HG02642 (cell line): ENCODE results near the gene CACNA1E.

ENCODE experiments used
- ATAC-seq: cut with Tn5 transposase; IDR thresholded peaks from one replicate; pipeline ENCODE4 v1.9.1; 2021; ENCODE audit warnings: mild to moderate bottlenecking; ENCODE audit not compliant: unreplicated experiment, poor library complexity

Gene CACNA1E

GRCh38 chr1:181558416-181558815, 75.1 kb downstream of the CACNA1E start:
- no peak for ATAC-seq

- ATAC-seq: no peak
These were observed 75.8 kb downstream of the CACNA1E start for GRCh38 chr1:181559142-181559541.

- ATAC-seq: no peak
These were observed 79.1 kb downstream of the CACNA1E start for GRCh38 chr1:181562395-181562794.

GRCh38 chr1:181568736-181569135, 85.4 kb downstream of the CACNA1E start:
- ATAC-seq: no peak

GRCh38 chr1:181577475-181577874, 94.2 kb downstream of the CACNA1E start:
- ATAC-seq: no peak

- ATAC-seq: no peak
These were observed 100.3 kb downstream of the CACNA1E start for GRCh38 chr1:181583598-181583997.

GRCh38 chr1:181587870-181588438, 104.6 kb downstream of the CACNA1E start:
- ATAC-seq: no peak

- ATAC-seq: no peak
These were observed 105.3 kb downstream of the CACNA1E start for GRCh38 chr1:181588631-181589030.

GRCh38 chr1:181592255-181592859, 109.0 kb downstream of the CACNA1E start:
- ATAC-seq: no peak

- no peak for ATAC-seq
These were observed 109.7 kb downstream of the CACNA1E start for GRCh38 chr1:181593042-181593441.

- no peak for ATAC-seq
These were observed 111.2 kb downstream of the CACNA1E start for GRCh38 chr1:181594553-181594952.

GRCh38 chr1:181595234-181595633, 111.9 kb downstream of the CACNA1E start:
- ATAC-seq: no peak

- no peak for ATAC-seq
These were observed 118.1 kb downstream of the CACNA1E start for GRCh38 chr1:181601186-181601950.

GRCh38 chr1:181603735-181604410, 120.6 kb downstream of the CACNA1E start:
- ATAC-seq: no peak

- ATAC-seq: no peak
These were observed 121.3 kb downstream of the CACNA1E start for GRCh38 chr1:181604482-181605249.

- ATAC-seq: no peak
These were observed 124.2 kb downstream of the CACNA1E start for GRCh38 chr1:181607524-181607923.

GRCh38 chr1:181608386-181608785, 125.1 kb downstream of the CACNA1E start:
- ATAC-seq: no peak

GRCh38 chr1:181608948-181609347, 125.6 kb downstream of the CACNA1E start:
- no peak for ATAC-seq

- no peak for ATAC-seq
These were observed 128.8 kb downstream of the CACNA1E start for GRCh38 chr1:181612100-181612499.

- ATAC-seq: no peak
These were observed 135.2 kb downstream of the CACNA1E start for GRCh38 chr1:181618559-181618958.
